NT2/D1 (cell line): Measurements from ENCODE around the gene ATP11C.
"Not testable (repeated sequence)": the region's sequence is repeated elsewhere in the genome, so short reads cannot be mapped to it uniquely, and the experiment has no call there.

Source experiments
- DNase-seq: peaks from one replicate; pipeline ENCODE4 v3.0.0-alpha.2; 2011; ENCODE audit warnings: low read depth, low spot score
- H3K27me3 ChIP-seq: 2 replicates; pipeline ENCODE4 v1.6.0; 2011; ENCODE audit warnings: mild to moderate bottlenecking; ENCODE audit not compliant: insufficient read length, insufficient read depth
- H3K36me3 ChIP-seq: 2 replicates; pipeline ENCODE4 v1.6.1; 2011; ENCODE audit warnings: mild to moderate bottlenecking, low read length, mixed read lengths; ENCODE audit not compliant: insufficient read depth, insufficient read length
- H3K4me1 ChIP-seq: 2 replicates; pipeline ENCODE4 v1.5.1; 2011; ENCODE audit not compliant: insufficient read depth, insufficient read length
- H3K4me3 ChIP-seq: 2 replicates; pipeline ENCODE4 v1.5.1; 2011; ENCODE audit warnings: low read depth; ENCODE audit not compliant: insufficient read length
- H3K9ac ChIP-seq: 2 replicates; pipeline ENCODE4 v1.6.0; 2011; ENCODE audit warnings: low read depth; ENCODE audit not compliant: insufficient read length
- H3K9me3 ChIP-seq: 2 replicates; pipeline ENCODE4 v1.5.1; 2011; ENCODE audit warnings: mild to moderate bottlenecking, low read length; ENCODE audit not compliant: insufficient read depth
- SUZ12 ChIP-seq: IDR thresholded peaks from 2 replicates; pipeline ENCODE4 v1.6.1; 2011; ENCODE audit not compliant: insufficient read length, insufficient read depth; ENCODE audit errors: extremely low read depth
- YY1 ChIP-seq: IDR thresholded peaks from 2 replicates; pipeline ENCODE4 v1.6.1; 2011; ENCODE audit not compliant: insufficient read length, insufficient read depth
- ZNF274 ChIP-seq: IDR thresholded peaks from 2 replicates; pipeline ENCODE4 v1.6.1; 2011; ENCODE audit warnings: mild to moderate bottlenecking, low read depth, low read length

ATP11C gene

GRCh38 chrX:139877710-139878414, 55.0 kb downstream of the ATP11C start:
- DNase-seq, result no peak
- Histone ChIP-seq H3K4me3 (no peak overlapping the region), H3K9ac (no peak overlapping the region), H3K27me3 (no peaks in the 10 kb centered on the region), H3K4me1 (no peaks in the 10 kb centered on the region), H3K9me3 (no peaks in the 10 kb centered on the region), H3K36me3 (no peaks in the 10 kb centered on the region)
- TF ChIP-seq YY1 (no peak), ZNF274 (no peak), SUZ12 (no peak)

- Histone ChIP-seq H3K9ac (no peak overlapping the region), H3K4me3 (no peak overlapping the region), H3K36me3 (no peaks in the 10 kb centered on the region), H3K4me1 (no peaks in the 10 kb centered on the region), H3K9me3 (no peaks in the 10 kb centered on the region), H3K27me3 (no peaks in the 10 kb centered on the region)
- TF ChIP-seq SUZ12 (no peak), YY1 (no peak), ZNF274 (no peak)
- DNase-seq, result no peak
Observed at GRCh38 chrX:139875841-139876240, 57.0 kb downstream of the ATP11C start.

- no peak for DNase-seq
- no peaks in the 10 kb centered on the region for H3K36me3 ChIP-seq
- H3K4me1 ChIP-seq, result no peaks in the 10 kb centered on the region
- no peaks in the 10 kb centered on the region for H3K9me3 ChIP-seq
- no peak for TF ChIP-seq ZNF274
- TF ChIP-seq SUZ12, result no peak
- no peak for TF ChIP-seq YY1
- H3K9ac ChIP-seq, result no peak overlapping the region
- H3K4me3 ChIP-seq, result no peak overlapping the region
- H3K27me3 ChIP-seq, result no peaks in the 10 kb centered on the region
Observed at GRCh38 chrX:139869796-139870195, 63.1 kb downstream of the ATP11C start.

GRCh38 chrX:139864640-139865039, 68.2 kb downstream of the ATP11C start:
- no peaks in the 10 kb centered on the region for H3K9me3 ChIP-seq

GRCh38 chrX:139862208-139862607, 70.6 kb downstream of the ATP11C start:
- Histone ChIP-seq H3K9ac (no peak overlapping the region), H3K4me3 (no peak overlapping the region), H3K9me3 (no peaks in the 10 kb centered on the region), H3K36me3 (no peaks in the 10 kb centered on the region), H3K27me3 (no peaks in the 10 kb centered on the region), H3K4me1 (no peaks in the 10 kb centered on the region)
- TF ChIP-seq YY1 (no peak), SUZ12 (no peak), ZNF274 (no peak)
- no peak for DNase-seq

More at GRCh38 chrX:139864640-139865039, 68.2 kb downstream of the ATP11C start:
- H3K27me3 ChIP-seq, result no peaks in the 10 kb centered on the region
- no peak overlapping the region for H3K9ac ChIP-seq
- DNase-seq, result no peak
- no peaks in the 10 kb centered on the region for H3K36me3 ChIP-seq
- no peak for TF ChIP-seq SUZ12
- TF ChIP-seq YY1, result no peak
- TF ChIP-seq ZNF274, result no peak
- H3K4me3 ChIP-seq, result no peak overlapping the region
- H3K4me1 ChIP-seq, result no peaks in the 10 kb centered on the region

GRCh38 chrX:139856826-139857225, 76.0 kb downstream of the ATP11C start:
- not testable (repeated sequence) for H3K36me3 ChIP-seq, H3K9me3 ChIP-seq, H3K4me3 ChIP-seq, DNase-seq, H3K9ac ChIP-seq, H3K27me3 ChIP-seq, H3K4me1 ChIP-seq

GRCh38 chrX:139851730-139852129, 81.1 kb downstream of the ATP11C start:
- no peak for DNase-seq
- TF ChIP-seq YY1, result no peak
- Histone ChIP-seq H3K9ac (no peak overlapping the region), H3K36me3 (no peaks in the 10 kb centered on the region), H3K4me1 (peaks cover 3% of the 10 kb centered on the region), H3K4me3 (no peak overlapping the region), H3K27me3 (no peaks in the 10 kb centered on the region), H3K9me3 (no peaks in the 10 kb centered on the region)

GRCh38 chrX:139850968-139851367, 81.9 kb downstream of the ATP11C start:
- TF ChIP-seq SUZ12 (no peak), YY1 (no peak), ZNF274 (no peak)
- peaks cover 3% of the 10 kb centered on the region for H3K4me1 ChIP-seq
- H3K27me3 ChIP-seq, result no peaks in the 10 kb centered on the region

More at GRCh38 chrX:139850968-139851367, 81.9 kb downstream of the ATP11C start:
- Histone ChIP-seq H3K36me3 (no peaks in the 10 kb centered on the region), H3K9me3 (no peaks in the 10 kb centered on the region), H3K4me3 (no peak overlapping the region), H3K9ac (no peak overlapping the region)
- no peak for DNase-seq
